Measurements from ENCODE around the gene ARSK.

ARSK gene

DNA sequence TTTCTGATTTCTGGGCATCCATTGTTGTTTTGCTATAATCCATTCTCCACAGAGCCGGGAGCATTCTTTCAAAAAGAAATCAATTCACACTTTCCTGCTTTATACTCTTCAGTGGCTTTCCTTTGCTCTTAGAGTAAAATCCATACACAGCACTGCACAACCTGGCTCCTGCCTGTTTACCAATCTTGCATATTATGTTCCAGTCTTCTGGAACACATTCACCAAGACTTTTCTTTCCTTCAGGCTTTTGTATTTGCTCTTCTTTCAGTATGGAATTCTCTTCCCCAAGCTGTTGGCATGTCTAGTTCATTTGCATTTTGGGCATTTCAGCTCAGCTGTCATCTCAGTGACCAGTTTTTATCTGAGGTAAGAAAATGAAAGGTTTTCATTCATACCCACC lies 97.9 kb downstream of the ARSK start:
- DNase-seq: no peak

DNA sequence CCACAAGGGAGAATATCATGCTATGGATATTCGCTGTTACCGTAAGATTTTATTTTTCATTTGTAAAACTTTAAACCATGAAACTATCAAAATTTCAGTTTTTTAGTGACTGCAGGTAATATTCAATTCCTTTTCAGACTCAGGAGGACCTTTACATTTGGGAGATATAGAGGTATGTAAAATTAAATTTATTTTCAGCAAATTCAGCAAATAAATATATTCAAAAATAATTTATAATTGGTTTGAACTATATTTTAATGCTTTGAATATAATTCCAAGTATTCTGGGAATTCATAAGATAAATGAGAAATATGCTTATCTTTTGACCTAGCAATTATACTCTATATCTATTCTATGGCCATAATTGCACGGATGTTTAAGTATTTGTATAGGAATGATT lies 99.3 kb downstream of the ARSK start:
- no peak for DNase-seq

Data from NCI-H524 treated with DMSO at 0.1 percent for 48 hours (cell line).